Fibroblast of lung (primary cell): ENCODE data around the gene TSPYL2. TPM values are rescaled to one million over a fixed set of nuclear protein-coding genes. Genes with fewer than 3 reads are reported as not detected.

Experiments
- DNase-seq, 2 donors: peaks; one replicate each; pipeline versions ENCODE4 v3.0.0 to v3.0.0-alpha.2; 2010; ENCODE audit warnings: low read depth in 2 of 2
- H2AFZ ChIP-seq: 2 replicates; pipeline ENCODE4 v1.5.1; 2012; ENCODE audit warnings: low read length, control low read depth, inconsistent platforms
- H3K27ac ChIP-seq: 2 replicates; pipeline ENCODE4 v1.5.1; 2011; ENCODE audit warnings: low read length, control low read depth; ENCODE audit not compliant: insufficient read depth
- H3K27me3 ChIP-seq: 2 replicates; pipeline ENCODE4 v1.5.1; 2011; ENCODE audit warnings: mild to moderate bottlenecking, low read length; ENCODE audit not compliant: control insufficient read depth, insufficient read depth
- H3K36me3 ChIP-seq: 2 replicates; pipeline ENCODE4 v1.5.1; 2011; ENCODE audit warnings: low read length; ENCODE audit not compliant: control insufficient read depth, insufficient read depth
- H3K4me1 ChIP-seq: 2 replicates; pipeline ENCODE4 v1.5.1; 2011; ENCODE audit warnings: low read length; ENCODE audit not compliant: control insufficient read depth, insufficient read depth; ENCODE audit errors: extremely low read depth
- H3K4me2 ChIP-seq: 2 replicates; pipeline ENCODE4 v1.5.1; 2011; ENCODE audit warnings: low read length, control low read depth; ENCODE audit not compliant: insufficient read depth; ENCODE audit errors: extremely low read depth
- H3K4me3 ChIP-seq, 4 experiments: fragments of 200-600 bp in 1 of 4; sonication (generic) in 1 of 4; replicated peaks in 1 of 4; 2 replicates each; pipeline ENCODE4 v1.5.1; 2011 to 2016; ENCODE audit warnings: low read length in 4 of 4, low read depth in 3 of 4, mild to moderate bottlenecking in 3 of 4, control low read depth in 2 of 4, inconsistent platforms in 1 of 4, mixed read lengths in 1 of 4; ENCODE audit not compliant: insufficient read depth in 1 of 4; ENCODE audit errors: control extremely low read depth in 1 of 4
- H3K79me2 ChIP-seq: 2 replicates; pipeline ENCODE4 v1.5.1; 2012; ENCODE audit warnings: mild to moderate bottlenecking, low read length, inconsistent platforms; ENCODE audit not compliant: control insufficient read depth, insufficient read depth
- H3K9ac ChIP-seq: 2 replicates; pipeline ENCODE4 v1.5.1; 2011; ENCODE audit warnings: mild to moderate bottlenecking, low read length, control low read depth; ENCODE audit not compliant: insufficient read depth
- H3K9me3 ChIP-seq: 2 replicates; pipeline ENCODE4 v1.5.1; 2012; ENCODE audit warnings: low read depth, low read length; ENCODE audit not compliant: control insufficient read depth, insufficient read depth
- H4K20me1 ChIP-seq: 2 replicates; pipeline ENCODE4 v1.5.1; 2011; ENCODE audit warnings: low read length; ENCODE audit not compliant: control insufficient read depth, insufficient read depth; ENCODE audit errors: extremely low read depth
- EZH2 ChIP-seq: IDR thresholded peaks from 2 replicates; pipeline ENCODE4 v1.5.1; 2012; ENCODE audit warnings: low read length, control low read depth, mild to moderate bottlenecking; ENCODE audit errors: missing control alignments
- polyA plus RNA-seq, 2 donors: library from polyadenylated mRNA; depleted of rRNA in 1 of 2; stranded (reverse) in 1 of 2; unstranded in 1 of 2; fragments of >200 nt; gene quantifications; 2 replicates each; pipeline ENCODE4 v1.2.1, GENCODE V29; 2011 to 2012; ENCODE audit warnings: missing spikeins in 1 of 2
- total RNA-seq: library from RNA; depleted of rRNA; stranded (reverse); fragments of >200 nt; gene quantifications from 2 replicates; pipeline ENCODE4 v1.2.1, GENCODE V29; 2014
- TF ChIP-seq, protein P1 (sequence below), 2 donors: IDR thresholded peaks in 1 of 2; conservative IDR thresholded peaks in 1 of 2; 1 replicate in 1 of 2; 2 replicates in 1 of 2; pipeline ENCODE4 v1.5.1; 2011 to 2012; ENCODE audit warnings: low read length in 2 of 2, control low read depth in 1 of 2, inconsistent platforms in 1 of 2, low read depth in 1 of 2, mild to moderate bottlenecking in 1 of 2

The TSPYL2 gene
- total and polyA plus RNA-seq, 2 donors (not counting 1 experiment from before 2014, with no cell fraction given), result 10.2 to 21.0 TPM

DNA sequence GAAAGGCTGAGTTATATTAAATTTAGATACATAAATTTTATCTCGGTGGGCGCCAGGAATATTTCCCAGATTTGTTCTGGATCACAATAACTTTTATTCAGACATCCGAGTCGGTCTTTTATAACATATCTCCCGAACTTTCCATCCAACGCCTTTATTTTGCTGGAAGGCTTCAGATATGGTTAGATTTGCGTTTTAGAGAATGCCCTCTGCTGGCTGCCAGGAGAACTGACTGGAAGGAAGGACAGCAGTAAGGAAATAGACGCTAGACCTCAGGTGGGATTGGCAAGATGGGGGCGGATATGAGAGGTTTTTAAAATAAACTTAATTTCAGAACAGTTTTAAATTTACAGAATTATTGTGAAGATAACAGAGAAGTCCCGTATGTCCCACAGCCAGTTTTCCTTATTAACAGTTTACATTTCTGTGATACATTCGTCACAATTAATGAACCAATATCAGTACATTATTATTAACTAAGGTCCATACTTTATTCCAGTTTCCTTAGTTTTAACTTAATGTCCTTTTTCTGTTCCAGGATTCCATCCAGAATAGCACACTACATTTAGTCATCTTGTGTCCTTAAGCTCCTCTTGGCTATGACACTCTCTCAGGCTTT lies 7.2 kb downstream of the TSPYL2 start:
- no peaks in the 10 kb centered on the region for H3K4me1 ChIP-seq
- H3K9ac ChIP-seq, result no peak overlapping the region
- H3K36me3 ChIP-seq, result peaks cover 8% of the 10 kb centered on the region
- no peaks in the 10 kb centered on the region for H3K79me2 ChIP-seq
- DNase-seq, result peak; percentile 58 to 67
- no peaks in the 10 kb centered on the region for H3K27me3 ChIP-seq
- no peak overlapping the region for H2AFZ ChIP-seq
- H3K4me2 ChIP-seq, result peak overlapping the region; percentile 60
- TF ChIP-seq, protein P1, sequence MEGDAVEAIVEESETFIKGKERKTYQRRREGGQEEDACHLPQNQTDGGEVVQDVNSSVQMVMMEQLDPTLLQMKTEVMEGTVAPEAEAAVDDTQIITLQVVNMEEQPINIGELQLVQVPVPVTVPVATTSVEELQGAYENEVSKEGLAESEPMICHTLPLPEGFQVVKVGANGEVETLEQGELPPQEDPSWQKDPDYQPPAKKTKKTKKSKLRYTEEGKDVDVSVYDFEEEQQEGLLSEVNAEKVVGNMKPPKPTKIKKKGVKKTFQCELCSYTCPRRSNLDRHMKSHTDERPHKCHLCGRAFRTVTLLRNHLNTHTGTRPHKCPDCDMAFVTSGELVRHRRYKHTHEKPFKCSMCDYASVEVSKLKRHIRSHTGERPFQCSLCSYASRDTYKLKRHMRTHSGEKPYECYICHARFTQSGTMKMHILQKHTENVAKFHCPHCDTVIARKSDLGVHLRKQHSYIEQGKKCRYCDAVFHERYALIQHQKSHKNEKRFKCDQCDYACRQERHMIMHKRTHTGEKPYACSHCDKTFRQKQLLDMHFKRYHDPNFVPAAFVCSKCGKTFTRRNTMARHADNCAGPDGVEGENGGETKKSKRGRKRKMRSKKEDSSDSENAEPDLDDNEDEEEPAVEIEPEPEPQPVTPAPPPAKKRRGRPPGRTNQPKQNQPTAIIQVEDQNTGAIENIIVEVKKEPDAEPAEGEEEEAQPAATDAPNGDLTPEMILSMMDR (conservative IDR thresholded peaks at IDR 0.05 in 1 of 2, IDR thresholded peaks at IDR 0.05 in 1 of 2; ENCODE audit: low read depth in 1 of 2, low read length in 2 of 2), result peak; percentile 72 to 79
- no peak for TF ChIP-seq EZH2
- H3K27ac ChIP-seq, result peak overlapping the region; percentile 53
- no peaks in the 10 kb centered on the region for H3K9me3 ChIP-seq
- H4K20me1 ChIP-seq, result peaks cover 2% of the 10 kb centered on the region
- H3K4me3 ChIP-seq, result peak overlapping the region; percentile 15 to 72 (median 42)

- Histone ChIP-seq H3K36me3 (peaks cover 5% of the 10 kb centered on the region), H2AFZ (no peak overlapping the region), H3K4me2 (no peak overlapping the region), H3K79me2 (no peaks in the 10 kb centered on the region), H3K27ac (no peak overlapping the region), H3K4me1 (no peaks in the 10 kb centered on the region), H3K27me3 (no peaks in the 10 kb centered on the region), H4K20me1 (peaks cover 2% of the 10 kb centered on the region), H3K9ac (no peak overlapping the region), H3K4me3 (no peak overlapping the region), H3K9me3 (no peaks in the 10 kb centered on the region)
- no peak for DNase-seq
- no peak for TF ChIP-seq EZH2
- TF ChIP-seq, protein P1 (conservative IDR thresholded peaks at IDR 0.05 in 1 of 2, IDR thresholded peaks at IDR 0.05 in 1 of 2; ENCODE audit: low read depth in 1 of 2, low read length in 2 of 2), result no peak
Measured at GRCh38 chrX:53089925-53090324, 7.8 kb downstream of the TSPYL2 start.

DNA sequence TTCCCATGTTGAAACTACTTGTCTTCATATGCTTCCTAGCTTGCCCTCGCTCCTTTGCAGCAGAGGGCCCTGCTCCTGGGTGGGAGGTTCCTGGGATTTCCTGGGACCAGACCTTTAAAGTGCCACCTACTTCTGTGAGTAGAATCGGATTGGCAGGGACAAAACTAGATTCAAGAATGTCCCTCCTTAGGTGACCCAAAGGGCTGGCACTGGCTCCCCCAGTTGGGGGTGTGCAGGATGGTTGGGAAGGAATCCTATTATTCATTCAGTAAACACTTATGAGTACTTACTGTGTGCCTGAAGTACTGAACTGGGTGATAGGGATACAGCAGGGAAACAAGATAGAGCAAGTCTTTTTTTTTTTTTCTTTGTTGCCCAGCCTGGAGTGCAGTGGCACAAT lies 9.2 kb downstream of the TSPYL2 start:
- Histone ChIP-seq H3K4me1 (no peaks in the 10 kb centered on the region), H4K20me1 (peaks cover 2% of the 10 kb centered on the region), H3K79me2 (no peaks in the 10 kb centered on the region), H3K9me3 (no peaks in the 10 kb centered on the region), H3K4me2 (no peak overlapping the region), H3K27me3 (no peaks in the 10 kb centered on the region), H3K36me3 (no peaks in the 10 kb centered on the region), H3K4me3 (no peak overlapping the region), H2AFZ (no peak overlapping the region), H3K9ac (no peak overlapping the region), H3K27ac (no peak overlapping the region)
- TF ChIP-seq, protein P1 (conservative IDR thresholded peaks at IDR 0.05 in 1 of 2, IDR thresholded peaks at IDR 0.05 in 1 of 2; ENCODE audit: low read depth in 1 of 2, low read length in 2 of 2), result no peak
- no peak for TF ChIP-seq EZH2
- DNase-seq, result no peak
